Left lung (tissue), 10 donors: ENCODE results near the gene NOLC1. TPM values are rescaled to one million over a fixed set of nuclear protein-coding genes. Genes with fewer than 3 reads are reported as not detected.

Experiments
- ATAC-seq: fragments of 200-7000 bp; cut with Tn5 transposase; one replicate; pipeline ENCODE4 v1.9.1; 2020; ENCODE audit warnings: moderate library complexity
- DNase-seq, 4 donors: peaks; one replicate each; pipeline ENCODE4 v3.0.0-alpha.2; 2013 to 2020
- H3K27ac ChIP-seq, 2 donors: fragments of 200-600 bp; sonication (generic) in 1 of 2; one replicate each; pipeline versions ENCODE4 v1.5.0 to v1.8.0; 2020 to 2021
- H3K27me3 ChIP-seq, 2 donors: fragments of 200-600 bp; sonication (generic) in 1 of 2; one replicate each; pipeline versions ENCODE4 v1.5.0 to v1.8.0; 2020 to 2021
- H3K36me3 ChIP-seq, 2 donors: fragments of 200-600 bp; sonication (generic) in 1 of 2; one replicate each; pipeline versions ENCODE4 v1.5.0 to v1.8.0; 2020 to 2021
- H3K4me1 ChIP-seq, 2 donors: fragments of 200-600 bp; one replicate each; pipeline ENCODE4 v1.8.0; 2021
- H3K4me3 ChIP-seq, 2 donors: fragments of 200-600 bp; sonication (generic) in 1 of 2; one replicate each; pipeline versions ENCODE4 v1.5.0 to v1.8.0; 2020 to 2021; ENCODE audit warnings: mild to moderate bottlenecking in 1 of 2
- H3K9me3 ChIP-seq, 2 donors: fragments of 200-600 bp; sonication (generic) in 1 of 2; one replicate each; pipeline versions ENCODE4 v1.5.0 to v1.8.0; 2020 to 2021
- intact Hi-C, 2 donors: fragments of 100-400 bp; cut with DNase I; formaldehyde crosslinking; loops; one replicate each; pipeline versions ENCODE4 v1.11.2 to v1.14.2; 2022
- polyA plus RNA-seq, 6 donors: library from polyadenylated mRNA; unstranded; fragments of 120-200 nt; gene quantifications; one replicate each; pipeline ENCODE4 v1.2.1, GENCODE V29; 2013; ENCODE audit not compliant: insufficient read length in 6 of 6
- total RNA-seq, 2 donors: library from RNA; stranded (reverse); fragmentation: NEBNext Ultra II Directional; extraction: Animal tissue kit (Norgen Biotek cat#: 25700); gene quantifications; one replicate each; pipeline ENCODE4 v1.2.1, GENCODE V29; 2021
- TF ChIP-seq, protein P1 (sequence below), 2 donors: fragments of 200-600 bp; sonication (generic) in 1 of 2; IDR thresholded peaks; one replicate each; pipeline versions ENCODE4 v1.5.0 to v1.8.0; 2021; ENCODE audit warnings: antibody characterized with exemption in 2 of 2
- donor health status: DM: no; HTN: yes; CAD: no.
- donor health status: DM: no; HTN: no; CAD: no.

The NOLC1 gene
- total and polyA plus RNA-seq, 8 donors: 34.1 to 95.7 (median 80.9) TPM

GRCh38 chr10:102122450-102122849 lies 29.7 kb upstream of the NOLC1 start:
- no peak for DNase-seq
- H3K4me3 ChIP-seq: no peak overlapping the region
- intact Hi-C loops: no loop called here

DNA sequence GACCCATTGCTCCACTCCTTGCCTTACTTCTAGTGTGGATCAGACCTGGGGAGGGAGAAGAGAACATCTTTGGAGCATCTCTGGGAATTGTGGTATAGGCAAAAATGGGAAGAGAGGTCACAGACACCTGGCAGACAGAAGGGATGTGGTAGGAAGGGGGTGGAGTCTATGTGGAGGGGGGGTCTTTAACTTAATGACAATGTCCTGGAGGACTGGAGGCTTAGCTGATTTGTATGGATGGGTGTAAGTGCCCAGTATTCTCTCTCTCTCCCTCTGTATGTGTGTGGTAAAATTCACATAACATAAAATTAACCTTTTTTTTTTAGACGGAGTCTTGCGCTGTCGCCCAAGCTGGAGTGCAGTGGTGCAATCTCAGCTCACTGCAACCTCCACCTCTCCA lies 29.0 kb upstream of the NOLC1 start:
- no peak for ATAC-seq
- Histone ChIP-seq H3K4me3 (no peak overlapping the region), H3K4me1 (peaks cover 19 to 25% of the 10 kb centered on the region in 2 donors), H3K27me3 (no peaks in the 10 kb centered on the region), H3K9me3 (no peaks in the 10 kb centered on the region), H3K36me3 (no peaks in the 10 kb centered on the region), H3K27ac (no peak overlapping the region)
- intact Hi-C loops: no loop called here
- DNase-seq: no peak
- TF ChIP-seq, protein P1, sequence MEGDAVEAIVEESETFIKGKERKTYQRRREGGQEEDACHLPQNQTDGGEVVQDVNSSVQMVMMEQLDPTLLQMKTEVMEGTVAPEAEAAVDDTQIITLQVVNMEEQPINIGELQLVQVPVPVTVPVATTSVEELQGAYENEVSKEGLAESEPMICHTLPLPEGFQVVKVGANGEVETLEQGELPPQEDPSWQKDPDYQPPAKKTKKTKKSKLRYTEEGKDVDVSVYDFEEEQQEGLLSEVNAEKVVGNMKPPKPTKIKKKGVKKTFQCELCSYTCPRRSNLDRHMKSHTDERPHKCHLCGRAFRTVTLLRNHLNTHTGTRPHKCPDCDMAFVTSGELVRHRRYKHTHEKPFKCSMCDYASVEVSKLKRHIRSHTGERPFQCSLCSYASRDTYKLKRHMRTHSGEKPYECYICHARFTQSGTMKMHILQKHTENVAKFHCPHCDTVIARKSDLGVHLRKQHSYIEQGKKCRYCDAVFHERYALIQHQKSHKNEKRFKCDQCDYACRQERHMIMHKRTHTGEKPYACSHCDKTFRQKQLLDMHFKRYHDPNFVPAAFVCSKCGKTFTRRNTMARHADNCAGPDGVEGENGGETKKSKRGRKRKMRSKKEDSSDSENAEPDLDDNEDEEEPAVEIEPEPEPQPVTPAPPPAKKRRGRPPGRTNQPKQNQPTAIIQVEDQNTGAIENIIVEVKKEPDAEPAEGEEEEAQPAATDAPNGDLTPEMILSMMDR (IDR thresholded peaks at IDR 0.05): no peak

More at GRCh38 chr10:102122450-102122849, 29.7 kb upstream of the NOLC1 start:
- no peaks in the 10 kb centered on the region for H3K27me3 ChIP-seq
- ATAC-seq: no peak
- no peaks in the 10 kb centered on the region for H3K9me3 ChIP-seq
- H3K36me3 ChIP-seq: no peaks in the 10 kb centered on the region
- H3K27ac ChIP-seq: no peak overlapping the region
- H3K4me1 ChIP-seq: peaks cover 27 to 33% of the 10 kb centered on the region in 2 donors
- TF ChIP-seq, protein P1 (IDR thresholded peaks at IDR 0.05): no peak

DNA sequence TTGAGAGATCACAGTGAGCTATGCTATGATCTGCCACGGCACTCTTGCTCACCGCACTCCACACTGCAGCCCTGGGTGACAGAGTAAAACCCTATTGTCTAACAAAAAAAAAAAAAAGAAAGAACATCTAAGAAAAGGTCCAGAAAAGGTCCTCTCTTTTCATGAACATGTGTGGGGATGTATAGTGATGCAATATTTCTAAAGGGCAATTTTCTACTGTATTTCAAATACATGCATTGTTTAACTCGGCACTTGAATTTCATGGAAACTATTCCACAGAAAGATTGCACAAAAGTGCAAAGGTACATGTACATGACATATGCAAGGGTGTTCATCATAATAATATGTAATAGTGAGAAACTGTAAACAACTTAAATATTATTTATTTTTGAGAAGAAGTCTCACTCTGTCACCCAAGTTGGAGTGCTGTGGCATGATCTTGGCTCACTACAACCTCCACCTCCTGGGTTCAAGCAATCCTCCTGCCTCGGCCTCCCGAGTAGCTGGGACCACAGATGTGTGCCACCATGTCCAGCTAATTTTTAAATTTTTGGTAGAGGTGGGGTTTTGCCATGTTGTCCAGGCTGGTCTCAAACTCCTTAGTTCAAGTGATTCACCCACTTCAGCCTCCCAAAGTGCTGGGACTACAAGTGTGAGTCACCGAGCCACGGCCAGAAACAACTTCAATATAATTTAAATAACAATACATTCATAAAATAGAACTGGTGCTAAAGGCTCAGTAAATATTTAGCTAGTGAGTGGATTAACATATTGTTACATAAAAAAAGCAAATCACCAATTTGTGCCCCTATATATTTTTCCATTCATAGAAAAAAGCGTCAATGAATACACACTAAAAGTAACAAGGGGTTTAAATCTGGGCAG lies 20.7 kb upstream of the NOLC1 start:
- Histone ChIP-seq H3K4me1 (peaks cover 17 to 44% of the 10 kb centered on the region in 2 donors), H3K9me3 (no peaks in the 10 kb centered on the region), H3K4me3 (no peak overlapping the region), H3K27ac (peak overlapping the region; percentile 9 to 95), H3K36me3 (no peaks in the 10 kb centered on the region), H3K27me3 (no peaks in the 10 kb centered on the region)
- ATAC-seq (no peak), DNase-seq (no peak)
- TF ChIP-seq, protein P1 (IDR thresholded peaks at IDR 0.05): no peak
- intact Hi-C loops: no loop called here

DNA sequence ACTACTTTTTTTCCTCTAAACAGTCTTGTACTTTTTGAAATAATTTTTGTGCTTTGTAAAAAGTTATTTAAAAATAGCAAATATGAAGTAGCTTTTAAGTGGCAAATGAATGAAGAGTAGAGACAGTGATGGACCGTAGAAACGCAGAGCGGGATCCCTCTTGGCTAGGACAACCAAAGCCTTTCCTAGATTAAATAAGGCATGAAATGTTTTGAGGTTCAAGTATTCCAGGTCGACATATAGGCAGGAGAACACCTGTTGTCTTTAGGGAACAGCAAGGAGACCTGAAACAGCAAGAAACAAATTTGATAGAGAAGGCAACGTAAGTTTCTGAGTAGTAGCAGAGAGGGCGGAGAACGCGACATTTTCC lies 20.0 kb upstream of the NOLC1 start:
- TF ChIP-seq, protein P1 (IDR thresholded peaks at IDR 0.05): no peak
- intact Hi-C loops: no loop called here
- peak overlapping the region; percentile 9 to 95 for H3K27ac ChIP-seq
- no peaks in the 10 kb centered on the region for H3K9me3 ChIP-seq
- H3K4me1 ChIP-seq: peaks cover 17 to 45% of the 10 kb centered on the region in 2 donors
- H3K27me3 ChIP-seq: no peaks in the 10 kb centered on the region
- DNase-seq: no peak
- no peak for ATAC-seq
- H3K4me3 ChIP-seq: peak overlapping the region; percentile 88 to 89
- H3K36me3 ChIP-seq: no peaks in the 10 kb centered on the region

- Histone ChIP-seq H3K27ac (peak within 1 kb of the TSS; percentile 89 to 95), H3K36me3 (peaks cover 0 to 3% of the 10 kb centered on the region in 2 donors), H3K27me3 (no peaks in the 10 kb centered on the region), H3K9me3 (no peaks in the 10 kb centered on the region), H3K4me3 (peak within 1 kb of the TSS; percentile 88 to 89), H3K4me1 (peaks cover 17 to 47% of the 10 kb centered on the region in 2 donors)
- TF ChIP-seq, protein P1 (IDR thresholded peaks at IDR 0.05): peak; percentile 92 to 94
- intact Hi-C loops: no loop called here
- DNase-seq (peak; percentile 99), ATAC-seq (peak; percentile 88)
Measured at GRCh38 chr10:102132563-102133372, 19.4 kb upstream of the NOLC1 start, which contains the start of gene PPRC1. TSS of gene PPRC1 (plus strand) at chr10:102133040. CDS start at chr10:102133069, 29 bp downstream.
